Adipose tissue (tissue), 3 donors: ENCODE measurements around the gene ANO4. TPM values are rescaled to one million over a fixed set of nuclear protein-coding genes. Genes with fewer than 3 reads are reported as not detected.
"Not testable (repeated sequence)": the region's sequence is repeated elsewhere in the genome, so short reads cannot be mapped to it uniquely, and the experiment has no call there.

ENCODE experiments used
- H3K27ac ChIP-seq: one replicate; pipeline ENCODE4 v1.5.1; 2013; ENCODE audit warnings: low read depth, low read length
- WGBS, 3 donors: extraction: QIAGEN DNeasy Blood & Tissue Kit; methylation state at CpG; one replicate each; pipeline ENCODE4 v1.1.7; 2013; 5-methylcytosine and 5-hydroxymethylcytosine counted together
- polyA plus RNA-seq, 3 donors: library from polyadenylated mRNA; stranded (reverse); fragments of 200-250 nt; gene quantifications; one replicate each; pipeline ENCODE4 v1.2.3, GENCODE V29; 2013
- donor health status: healthy with polysubstance abuse.
- donor health status: Bipolar disorder and iron deficiency.
- donor health status: healthy.

Gene ANO4
- polyA plus RNA-seq, 3 donors, result 0.11 to 0.22 (median 0.16) TPM

- 45 to 64% (median 59%) methylated on average over 4 of the region's 4 CpGs for WGBS, 3 donors
- no peak overlapping the region for H3K27ac ChIP-seq
Observed at GRCh38 chr12:100913872-100914592, 119.5 kb downstream of the ANO4 start.

- H3K27ac ChIP-seq, result no peak overlapping the region
- WGBS, 3 donors, result 61 to 70% (median 69%) methylated on average over 2 of the region's 2 CpGs
Observed at GRCh38 chr12:100919116-100919515, 124.5 kb downstream of the ANO4 start.

- H3K27ac ChIP-seq, result no peak overlapping the region
- WGBS, 3 donors, result 60 to 67% (median 67%) methylated on average over 4 of the region's 4 CpGs
Observed at GRCh38 chr12:100920493-100920892, 125.9 kb downstream of the ANO4 start.

GRCh38 chr12:100926669-100927248 is 132.2 kb downstream of the ANO4 start:
- 0 to 13% (median 0%) methylated on average over 1 of the region's 1 CpG for WGBS, 3 donors

GRCh38 chr12:100927826-100928225 is 133.2 kb downstream of the ANO4 start:
- 63 to 83% (median 76%) methylated on average over 4 of the region's 4 CpGs for WGBS, 3 donors
- no peak overlapping the region for H3K27ac ChIP-seq

More at GRCh38 chr12:100926669-100927248, 132.2 kb downstream of the ANO4 start:
- H3K27ac ChIP-seq, result no peak overlapping the region

GRCh38 chr12:100932571-100932970 is 138.0 kb downstream of the ANO4 start:
- H3K27ac ChIP-seq, result no peak overlapping the region
- 53 to 62% (median 59%) methylated on average over 2 of the region's 2 CpGs for WGBS, 3 donors

GRCh38 chr12:100933531-100933930 is 139.0 kb downstream of the ANO4 start:
- 34 to 80% (median 80%) methylated on average over 1 of the region's 1 CpG for WGBS, 3 donors
- H3K27ac ChIP-seq, result not testable (repeated sequence)

GRCh38 chr12:100935929-100936328 is 141.4 kb downstream of the ANO4 start:
- WGBS, 3 donors, result 21 to 84% (median 68%) methylated on average over 1 of the region's 1 CpG
- H3K27ac ChIP-seq, result no peak overlapping the region

- H3K27ac ChIP-seq, result no peak overlapping the region
- WGBS, 3 donors, result 30 to 80% (median 75%) methylated on average over 5 of the region's 5 CpGs
Observed at GRCh38 chr12:100936661-100937060, 142.1 kb downstream of the ANO4 start.

- WGBS, 3 donors, result 63 to 69% (median 68%) methylated on average over 2 of the region's 2 CpGs
- H3K27ac ChIP-seq, result no peak overlapping the region
Observed at GRCh38 chr12:100940503-100940902, 145.9 kb downstream of the ANO4 start.

- 62 to 68% (median 66%) methylated on average over 5 of the region's 5 CpGs for WGBS, 3 donors
- no peak overlapping the region for H3K27ac ChIP-seq
Observed at GRCh38 chr12:100942984-100943749, 148.6 kb downstream of the ANO4 start.

- WGBS, 3 donors, result 92 to 96% (median 96%) methylated on average over 1 of the region's 1 CpG
- H3K27ac ChIP-seq, result no peak overlapping the region
Observed at GRCh38 chr12:100951756-100952155, 157.2 kb downstream of the ANO4 start.

- no peak overlapping the region for H3K27ac ChIP-seq
Observed at GRCh38 chr12:100953217-100953616, 158.6 kb downstream of the ANO4 start.

GRCh38 chr12:100953677-100954076 is 159.1 kb downstream of the ANO4 start:
- 55 to 76% (median 72%) methylated on average over 2 of the region's 2 CpGs for WGBS, 3 donors
- no peak overlapping the region for H3K27ac ChIP-seq

- 87 to 93% (median 89%) methylated on average over 3 of the region's 3 CpGs for WGBS, 3 donors
- no peak overlapping the region for H3K27ac ChIP-seq
Observed at GRCh38 chr12:100954118-100954517, 159.5 kb downstream of the ANO4 start.

GRCh38 chr12:100955139-100955538 is 160.6 kb downstream of the ANO4 start:
- 67 to 82% (median 70%) methylated on average over 4 of the region's 4 CpGs for WGBS, 3 donors
- H3K27ac ChIP-seq, result no peak overlapping the region

- WGBS, 3 donors, result 71 to 77% (median 73%) methylated on average over 5 of the region's 5 CpGs
- no peak overlapping the region for H3K27ac ChIP-seq
Observed at GRCh38 chr12:100956311-100956852, 161.8 kb downstream of the ANO4 start.

GRCh38 chr12:100959481-100959880 is 164.9 kb downstream of the ANO4 start:
- H3K27ac ChIP-seq, result no peak overlapping the region
- 11 to 28% (median 12%) methylated on average over 1 of the region's 1 CpG for WGBS, 3 donors

GRCh38 chr12:100962086-100962712 is 167.6 kb downstream of the ANO4 start:
- WGBS, 3 donors, result 37 to 92% (median 91%) methylated on average over 5 of the region's 5 CpGs
- no peak overlapping the region for H3K27ac ChIP-seq
